MM.1S (cell line): Measurements from ENCODE around the gene WFIKKN1.

Experiments used
- DNase-seq: peaks from one replicate; pipeline ENCODE4 v3.0.0-alpha.2; 2015
- H2AFZ ChIP-seq: fragments of 300-600 bp; sonication (generic); 2 replicates; pipeline ENCODE4 v1.6.0; 2016; ENCODE audit warnings: antibody characterized with exemption, low read length
- H3F3A ChIP-seq: fragments of 300-600 bp; sonication (generic); 2 replicates; pipeline ENCODE4 v1.6.1; 2016; ENCODE audit warnings: mild to moderate bottlenecking, antibody characterized with exemption, low read length, moderate library complexity, mixed read lengths; ENCODE audit not compliant: insufficient read depth
- H3K27ac ChIP-seq: fragments of 300-600 bp; sonication (generic); 2 replicates; pipeline ENCODE4 v1.5.1; 2016; ENCODE audit warnings: mild to moderate bottlenecking, low read length
- H3K27me3 ChIP-seq: fragments of 300-600 bp; sonication (generic); replicated peaks from 2 replicates; pipeline ENCODE4 v1.6.0; 2016; ENCODE audit warnings: low read length; ENCODE audit not compliant: insufficient read depth
- H3K36me3 ChIP-seq: fragments of 300-600 bp; sonication (generic); replicated peaks from 2 replicates; pipeline ENCODE4 v1.6.1; 2016; ENCODE audit warnings: mild to moderate bottlenecking, low read length, mixed read lengths; ENCODE audit not compliant: insufficient read depth
- H3K4me1 ChIP-seq: fragments of 300-600 bp; sonication (generic); 2 replicates; pipeline ENCODE4 v1.6.1; 2016; ENCODE audit warnings: low read length, mixed read lengths
- H3K4me2 ChIP-seq: fragments of 300-600 bp; sonication (generic); 2 replicates; pipeline ENCODE4 v1.6.0; 2016; ENCODE audit warnings: low read depth, low read length
- H3K4me3 ChIP-seq: fragments of 300-600 bp; sonication (generic); 2 replicates; pipeline ENCODE4 v1.5.1; 2016; ENCODE audit warnings: low read length, mixed read lengths
- H3K79me2 ChIP-seq: fragments of 300-600 bp; sonication (generic); 2 replicates; pipeline ENCODE4 v1.6.1; 2016; ENCODE audit warnings: mixed run types, low read length, mixed read lengths
- H3K9ac ChIP-seq: fragments of 300-600 bp; sonication (generic); 2 replicates; pipeline ENCODE4 v1.6.1; 2016; ENCODE audit warnings: low read length, mixed read lengths
- H3K9me2 ChIP-seq: fragments of 300-600 bp; sonication (generic); replicated peaks from 2 replicates; pipeline ENCODE4 v1.6.1; 2016; ENCODE audit warnings: mild to moderate bottlenecking, low read length, mixed read lengths; ENCODE audit not compliant: insufficient read depth
- H3K9me3 ChIP-seq: fragments of 300-600 bp; sonication (generic); replicated peaks from 2 replicates; pipeline ENCODE4 v1.6.1; 2016; ENCODE audit warnings: mild to moderate bottlenecking, low read length, mixed read lengths; ENCODE audit not compliant: insufficient read depth
- H4K20me1 ChIP-seq: fragments of 300-600 bp; sonication (generic); 2 replicates; pipeline ENCODE4 v1.6.1; 2016; ENCODE audit warnings: mild to moderate bottlenecking, low read length, moderate library complexity, mixed read lengths; ENCODE audit not compliant: insufficient read depth
- EZH2 ChIP-seq: fragments of 300-600 bp; sonication (generic); optimal IDR thresholded peaks from 2 replicates; pipeline ENCODE3; 2017; ENCODE audit warnings: low read depth, mild to moderate bottlenecking, antibody characterized with exemption, low read length, mixed read lengths
- EZH2phosphoT487 ChIP-seq: fragments of 300-600 bp; sonication (generic); IDR thresholded peaks from 2 replicates; pipeline ENCODE4 v1.6.1; 2018; ENCODE audit warnings: antibody characterized with exemption, low read length
- TF ChIP-seq, protein P1 (sequence below): fragments of 300-600 bp; sonication (generic); IDR thresholded peaks from 2 replicates; pipeline ENCODE4 v1.5.1; 2016; ENCODE audit warnings: antibody characterized with exemption, low read length, mixed read lengths

WFIKKN1 gene

GRCh38 chr16:616733-617586 lies 13.8 kb upstream of the WFIKKN1 start:
- Histone ChIP-seq H3F3A (no peaks in the 10 kb centered on the region), H3K9ac (no peak overlapping the region), H3K27me3 (no peaks in the 10 kb centered on the region), H3K36me3 (no peaks in the 10 kb centered on the region), H3K4me3 (no peak overlapping the region), H2AFZ (no peak overlapping the region), H3K27ac (no peak overlapping the region), H3K9me3 (no peaks in the 10 kb centered on the region), H3K4me1 (no peaks in the 10 kb centered on the region), H4K20me1 (no peaks in the 10 kb centered on the region), H3K79me2 (0 out of 2 replicates have a peak, but pooled peaks cover 7% of the 10 kb centered on the region), H3K4me2 (no peak overlapping the region), H3K9me2 (no peaks in the 10 kb centered on the region)
- DNase-seq, result no peak
- no peak for TF ChIP-seq EZH2phosphoT487

DNA sequence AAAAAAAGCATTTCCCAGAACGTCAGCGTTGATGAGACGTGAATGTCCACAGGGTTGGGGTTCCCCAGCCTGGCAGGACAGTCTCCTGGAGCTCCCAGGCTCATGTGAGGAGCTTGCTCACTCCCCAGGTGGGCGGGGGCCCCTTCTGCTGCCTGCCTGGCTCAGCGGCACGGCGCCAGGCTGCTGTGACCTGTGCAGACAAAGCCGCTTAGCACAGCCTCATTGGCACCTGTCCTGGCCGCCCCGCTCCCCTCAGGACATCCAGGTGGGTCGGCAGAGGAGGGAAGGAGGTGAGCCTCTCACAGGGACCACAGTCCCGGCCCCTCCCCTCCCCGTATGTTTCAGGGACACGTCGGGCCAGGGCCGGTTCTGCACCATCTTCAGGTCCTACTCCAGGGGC lies 12.9 kb upstream of the WFIKKN1 start:
- Histone ChIP-seq H3K9me3 (no peaks in the 10 kb centered on the region), H3K4me3 (no peak overlapping the region), H3K9ac (no peak overlapping the region), H3K36me3 (no peaks in the 10 kb centered on the region), H3F3A (no peaks in the 10 kb centered on the region), H3K9me2 (no peaks in the 10 kb centered on the region), H3K79me2 (0 out of 2 replicates have a peak, but pooled peaks cover 7% of the 10 kb centered on the region), H4K20me1 (no peaks in the 10 kb centered on the region), H3K4me1 (no peaks in the 10 kb centered on the region), H2AFZ (no peak overlapping the region), H3K27me3 (no peaks in the 10 kb centered on the region), H3K4me2 (no peak overlapping the region), H3K27ac (no peak overlapping the region)
- DNase-seq, result no peak
- TF ChIP-seq, protein P1, sequence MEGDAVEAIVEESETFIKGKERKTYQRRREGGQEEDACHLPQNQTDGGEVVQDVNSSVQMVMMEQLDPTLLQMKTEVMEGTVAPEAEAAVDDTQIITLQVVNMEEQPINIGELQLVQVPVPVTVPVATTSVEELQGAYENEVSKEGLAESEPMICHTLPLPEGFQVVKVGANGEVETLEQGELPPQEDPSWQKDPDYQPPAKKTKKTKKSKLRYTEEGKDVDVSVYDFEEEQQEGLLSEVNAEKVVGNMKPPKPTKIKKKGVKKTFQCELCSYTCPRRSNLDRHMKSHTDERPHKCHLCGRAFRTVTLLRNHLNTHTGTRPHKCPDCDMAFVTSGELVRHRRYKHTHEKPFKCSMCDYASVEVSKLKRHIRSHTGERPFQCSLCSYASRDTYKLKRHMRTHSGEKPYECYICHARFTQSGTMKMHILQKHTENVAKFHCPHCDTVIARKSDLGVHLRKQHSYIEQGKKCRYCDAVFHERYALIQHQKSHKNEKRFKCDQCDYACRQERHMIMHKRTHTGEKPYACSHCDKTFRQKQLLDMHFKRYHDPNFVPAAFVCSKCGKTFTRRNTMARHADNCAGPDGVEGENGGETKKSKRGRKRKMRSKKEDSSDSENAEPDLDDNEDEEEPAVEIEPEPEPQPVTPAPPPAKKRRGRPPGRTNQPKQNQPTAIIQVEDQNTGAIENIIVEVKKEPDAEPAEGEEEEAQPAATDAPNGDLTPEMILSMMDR, result no peak
- TF ChIP-seq EZH2phosphoT487, result no peak
- no peak for TF ChIP-seq EZH2

GRCh38 chr16:619476-620100 lies 11.2 kb upstream of the WFIKKN1 start:
- no peaks in the 10 kb centered on the region for H3F3A ChIP-seq
- H4K20me1 ChIP-seq, result no peaks in the 10 kb centered on the region

More at GRCh38 chr16:619476-620100, 11.2 kb upstream of the WFIKKN1 start:
- no peak for DNase-seq
- no peak overlapping the region for H3K27ac ChIP-seq
- H3K9me3 ChIP-seq, result no peaks in the 10 kb centered on the region
- TF ChIP-seq EZH2, result no peak
- TF ChIP-seq, protein P1, result no peak
- TF ChIP-seq EZH2phosphoT487, result no peak
- H3K4me1 ChIP-seq, result no peaks in the 10 kb centered on the region
- no peak overlapping the region for H3K9ac ChIP-seq
- no peaks in the 10 kb centered on the region for H3K9me2 ChIP-seq
- H3K36me3 ChIP-seq, result no peaks in the 10 kb centered on the region
- no peaks in the 10 kb centered on the region for H3K27me3 ChIP-seq
- no peak overlapping the region for H3K4me2 ChIP-seq
- H3K79me2 ChIP-seq, result 0 out of 2 replicates have a peak, but pooled peaks cover 7% of the 10 kb centered on the region
- H2AFZ ChIP-seq, result no peak overlapping the region
- no peak overlapping the region for H3K4me3 ChIP-seq
